ENCODE results near the gene RFX8.

The RFX8 gene

DNA sequence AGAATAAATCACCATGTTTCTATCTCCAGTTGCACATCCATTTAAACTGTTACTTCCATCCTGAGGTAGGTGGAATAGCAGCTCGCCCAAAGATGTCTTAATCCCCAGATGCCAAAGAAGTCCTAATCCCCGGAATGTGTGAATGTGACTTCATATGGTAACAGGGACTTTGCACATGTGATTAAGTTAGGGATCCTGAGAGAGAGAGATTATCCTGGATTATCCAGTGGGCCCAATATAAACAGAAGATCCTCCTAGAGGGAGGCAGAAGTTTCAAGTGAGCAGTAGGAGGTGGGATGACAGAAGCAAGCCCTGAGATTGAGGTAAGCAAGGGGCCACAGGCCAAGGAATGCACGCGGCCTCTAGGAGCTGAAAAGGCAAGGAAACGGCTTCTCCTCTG is 107.4 kb downstream of the RFX8 start:
- Histone ChIP-seq H3K27ac (ENCODE audit: extremely low read depth, low read depth, low read length) (no peak overlapping the region), H3K9me3 (ENCODE audit: control insufficient read depth, insufficient read depth, low read depth, low read length) (no peaks in the 10 kb centered on the region), H3K36me3 (ENCODE audit: control insufficient read depth in 2 of 2, insufficient read depth in 1 of 2, low read length in 2 of 2) (no peaks in the 10 kb centered on the region), H3K4me3 (ENCODE audit: low read depth, low read length) (no peak overlapping the region), H3K4me1 (ENCODE audit: control insufficient read depth, insufficient read depth, low read length) (no peaks in the 10 kb centered on the region)
- TF ChIP-seq YY2 (tag by site-specific recombination; IDR thresholded peaks at IDR 0.05) = no peak
- TF ChIP-seq, protein P1, sequence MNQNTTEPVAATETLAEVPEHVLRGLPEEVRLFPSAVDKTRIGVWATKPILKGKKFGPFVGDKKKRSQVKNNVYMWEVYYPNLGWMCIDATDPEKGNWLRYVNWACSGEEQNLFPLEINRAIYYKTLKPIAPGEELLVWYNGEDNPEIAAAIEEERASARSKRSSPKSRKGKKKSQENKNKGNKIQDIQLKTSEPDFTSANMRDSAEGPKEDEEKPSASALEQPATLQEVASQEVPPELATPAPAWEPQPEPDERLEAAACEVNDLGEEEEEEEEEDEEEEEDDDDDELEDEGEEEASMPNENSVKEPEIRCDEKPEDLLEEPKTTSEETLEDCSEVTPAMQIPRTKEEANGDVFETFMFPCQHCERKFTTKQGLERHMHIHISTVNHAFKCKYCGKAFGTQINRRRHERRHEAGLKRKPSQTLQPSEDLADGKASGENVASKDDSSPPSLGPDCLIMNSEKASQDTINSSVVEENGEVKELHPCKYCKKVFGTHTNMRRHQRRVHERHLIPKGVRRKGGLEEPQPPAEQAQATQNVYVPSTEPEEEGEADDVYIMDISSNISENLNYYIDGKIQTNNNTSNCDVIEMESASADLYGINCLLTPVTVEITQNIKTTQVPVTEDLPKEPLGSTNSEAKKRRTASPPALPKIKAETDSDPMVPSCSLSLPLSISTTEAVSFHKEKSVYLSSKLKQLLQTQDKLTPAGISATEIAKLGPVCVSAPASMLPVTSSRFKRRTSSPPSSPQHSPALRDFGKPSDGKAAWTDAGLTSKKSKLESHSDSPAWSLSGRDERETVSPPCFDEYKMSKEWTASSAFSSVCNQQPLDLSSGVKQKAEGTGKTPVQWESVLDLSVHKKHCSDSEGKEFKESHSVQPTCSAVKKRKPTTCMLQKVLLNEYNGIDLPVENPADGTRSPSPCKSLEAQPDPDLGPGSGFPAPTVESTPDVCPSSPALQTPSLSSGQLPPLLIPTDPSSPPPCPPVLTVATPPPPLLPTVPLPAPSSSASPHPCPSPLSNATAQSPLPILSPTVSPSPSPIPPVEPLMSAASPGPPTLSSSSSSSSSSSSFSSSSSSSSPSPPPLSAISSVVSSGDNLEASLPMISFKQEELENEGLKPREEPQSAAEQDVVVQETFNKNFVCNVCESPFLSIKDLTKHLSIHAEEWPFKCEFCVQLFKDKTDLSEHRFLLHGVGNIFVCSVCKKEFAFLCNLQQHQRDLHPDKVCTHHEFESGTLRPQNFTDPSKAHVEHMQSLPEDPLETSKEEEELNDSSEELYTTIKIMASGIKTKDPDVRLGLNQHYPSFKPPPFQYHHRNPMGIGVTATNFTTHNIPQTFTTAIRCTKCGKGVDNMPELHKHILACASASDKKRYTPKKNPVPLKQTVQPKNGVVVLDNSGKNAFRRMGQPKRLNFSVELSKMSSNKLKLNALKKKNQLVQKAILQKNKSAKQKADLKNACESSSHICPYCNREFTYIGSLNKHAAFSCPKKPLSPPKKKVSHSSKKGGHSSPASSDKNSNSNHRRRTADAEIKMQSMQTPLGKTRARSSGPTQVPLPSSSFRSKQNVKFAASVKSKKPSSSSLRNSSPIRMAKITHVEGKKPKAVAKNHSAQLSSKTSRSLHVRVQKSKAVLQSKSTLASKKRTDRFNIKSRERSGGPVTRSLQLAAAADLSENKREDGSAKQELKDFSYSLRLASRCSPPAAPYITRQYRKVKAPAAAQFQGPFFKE (tag by site-specific recombination; IDR thresholded peaks at IDR 0.05; ENCODE audit: borderline replicate concordance) = no peak
- TF ChIP-seq GLI4 (tag by site-specific recombination; IDR thresholded peaks at IDR 0.05) = no peak
- no peak for TF ChIP-seq ZNF223 (tag by site-specific recombination; IDR thresholded peaks at IDR 0.05)
- TF ChIP-seq, protein P2, sequence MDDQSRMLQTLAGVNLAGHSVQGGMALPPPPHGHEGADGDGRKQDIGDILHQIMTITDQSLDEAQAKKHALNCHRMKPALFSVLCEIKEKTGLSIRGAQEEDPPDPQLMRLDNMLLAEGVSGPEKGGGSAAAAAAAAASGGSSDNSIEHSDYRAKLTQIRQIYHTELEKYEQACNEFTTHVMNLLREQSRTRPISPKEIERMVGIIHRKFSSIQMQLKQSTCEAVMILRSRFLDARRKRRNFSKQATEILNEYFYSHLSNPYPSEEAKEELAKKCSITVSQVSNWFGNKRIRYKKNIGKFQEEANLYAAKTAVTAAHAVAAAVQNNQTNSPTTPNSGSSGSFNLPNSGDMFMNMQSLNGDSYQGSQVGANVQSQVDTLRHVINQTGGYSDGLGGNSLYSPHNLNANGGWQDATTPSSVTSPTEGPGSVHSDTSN (CRISPR knock-in tag; IDR thresholded peaks at IDR 0.05) = no peak
- TF ChIP-seq ZXDB (tag by site-specific recombination; IDR thresholded peaks at IDR 0.05) = no peak
- no peak for TF ChIP-seq ZNF624 (tag by site-specific recombination; IDR thresholded peaks at IDR 0.05)
- TF ChIP-seq ZNF48 (tag by site-specific recombination; IDR thresholded peaks at IDR 0.05) = no peak
- TF ChIP-seq, protein P3, sequence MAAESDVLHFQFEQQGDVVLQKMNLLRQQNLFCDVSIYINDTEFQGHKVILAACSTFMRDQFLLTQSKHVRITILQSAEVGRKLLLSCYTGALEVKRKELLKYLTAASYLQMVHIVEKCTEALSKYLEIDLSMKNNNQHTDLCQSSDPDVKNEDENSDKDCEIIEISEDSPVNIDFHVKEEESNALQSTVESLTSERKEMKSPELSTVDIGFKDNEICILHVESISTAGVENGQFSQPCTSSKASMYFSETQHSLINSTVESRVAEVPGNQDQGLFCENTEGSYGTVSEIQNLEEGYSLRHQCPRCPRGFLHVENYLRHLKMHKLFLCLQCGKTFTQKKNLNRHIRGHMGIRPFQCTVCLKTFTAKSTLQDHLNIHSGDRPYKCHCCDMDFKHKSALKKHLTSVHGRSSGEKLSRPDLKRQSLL (tag by site-specific recombination; IDR thresholded peaks at IDR 0.05) = no peak
- no peak for TF ChIP-seq ZNF138 (tag by site-specific recombination; IDR thresholded peaks at IDR 0.05; ENCODE audit: borderline replicate concordance)
- TF ChIP-seq ZFP3 (tag by site-specific recombination; IDR thresholded peaks at IDR 0.05; ENCODE audit: low read depth) = no peak
- TF ChIP-seq, protein P4, sequence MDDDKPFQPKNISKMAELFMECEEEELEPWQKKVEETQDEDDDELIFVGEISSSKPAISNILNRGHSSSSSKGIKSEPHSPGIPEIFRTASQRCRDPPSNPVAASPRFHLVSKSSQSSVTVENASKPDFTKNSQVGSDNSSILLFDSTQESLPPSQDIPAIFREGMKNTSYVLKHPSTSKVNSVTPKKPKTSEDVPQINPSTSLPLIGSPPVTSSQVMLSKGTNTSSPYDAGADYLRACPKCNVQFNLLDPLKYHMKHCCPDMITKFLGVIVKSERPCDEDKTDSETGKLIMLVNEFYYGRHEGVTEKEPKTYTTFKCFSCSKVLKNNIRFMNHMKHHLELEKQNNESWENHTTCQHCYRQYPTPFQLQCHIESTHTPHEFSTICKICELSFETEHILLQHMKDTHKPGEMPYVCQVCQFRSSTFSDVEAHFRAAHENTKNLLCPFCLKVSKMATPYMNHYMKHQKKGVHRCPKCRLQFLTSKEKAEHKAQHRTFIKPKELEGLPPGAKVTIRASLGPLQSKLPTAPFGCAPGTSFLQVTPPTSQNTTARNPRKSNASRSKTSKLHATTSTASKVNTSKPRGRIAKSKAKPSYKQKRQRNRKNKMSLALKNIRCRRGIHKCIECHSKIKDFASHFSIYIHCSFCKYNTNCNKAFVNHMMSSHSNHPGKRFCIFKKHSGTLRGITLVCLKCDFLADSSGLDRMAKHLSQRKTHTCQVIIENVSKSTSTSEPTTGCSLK (tag by site-specific recombination; IDR thresholded peaks at IDR 0.05) = no peak
- no peak for TF ChIP-seq ZNF202 (tag by site-specific recombination; IDR thresholded peaks at IDR 0.05; ENCODE audit: borderline replicate concordance)
- no peak for TF ChIP-seq ZNF121 (tag by site-specific recombination; IDR thresholded peaks at IDR 0.05)
- no peak for TF ChIP-seq ZSCAN30 (tag by site-specific recombination; IDR thresholded peaks at IDR 0.05)
- TF ChIP-seq OVOL3 (tag by site-specific recombination; IDR thresholded peaks at IDR 0.05) = no peak
- TF ChIP-seq, protein P5, sequence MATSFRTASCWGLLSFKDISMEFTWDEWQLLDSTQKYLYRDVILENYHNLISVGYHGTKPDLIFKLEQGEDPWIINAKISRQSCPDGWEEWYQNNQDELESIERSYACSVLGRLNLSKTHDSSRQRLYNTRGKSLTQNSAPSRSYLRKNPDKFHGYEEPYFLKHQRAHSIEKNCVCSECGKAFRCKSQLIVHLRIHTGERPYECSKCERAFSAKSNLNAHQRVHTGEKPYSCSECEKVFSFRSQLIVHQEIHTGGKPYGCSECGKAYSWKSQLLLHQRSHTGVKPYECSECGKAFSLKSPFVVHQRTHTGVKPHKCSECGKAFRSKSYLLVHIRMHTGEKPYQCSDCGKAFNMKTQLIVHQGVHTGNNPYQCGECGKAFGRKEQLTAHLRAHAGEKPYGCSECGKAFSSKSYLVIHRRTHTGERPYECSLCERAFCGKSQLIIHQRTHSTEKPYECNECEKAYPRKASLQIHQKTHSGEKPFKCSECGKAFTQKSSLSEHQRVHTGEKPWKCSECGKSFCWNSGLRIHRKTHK (tag by site-specific recombination; IDR thresholded peaks at IDR 0.05) = no peak
- TF ChIP-seq KLF7 (tag by site-specific recombination; IDR thresholded peaks at IDR 0.05; ENCODE audit: borderline replicate concordance) = no peak
- CTCF ChIA-PET = interaction anchor here (0.6 to 1.1 kb wide), 2 partner anchors 18 to 24 kb away, joined by 3 read pairs; no protein-coding TSS in a partner anchor
- POLR2A ChIA-PET = no interaction called here

Data from HEK293 (cell line).